GM12878 (cell line): ENCODE measurements around the gene YAE1. TPM values are rescaled to one million over a fixed set of nuclear protein-coding genes. Genes with fewer than 3 reads are reported as not detected.

Experiments used
- ATAC-seq: fragments of 200-7000 bp; cut with Tn5 transposase; 3 replicates; pipeline ENCODE4 v1.9.1; 2020; ENCODE audit warnings: mild to moderate bottlenecking, moderate library complexity
- BruUV-seq: library from RNA; stranded (reverse); fragments of 400-500 nt; replicated peaks from 2 replicates; lab custom pipeline; 2021; lab: Mats Ljungman, UMichigan
- CTCF ChIA-PET: fragments of 300-600 bp; sonication (Branson Sonifier 250); formaldehyde crosslinking; extraction: SDS; loops from one replicate; lab custom pipeline; 2021; ENCODE audit warnings: inconsistent platforms; lab: Yijun Ruan, JAX
- POLR2A ChIA-PET: fragments of 350-600 bp; formaldehyde crosslinking; extraction: SDS; loops from one replicate; lab custom pipeline; 2021; ENCODE audit warnings: inconsistent platforms; lab: Charles Lee
- RAD21 ChIA-PET: fragments of 300-600 bp; sonication (Branson Sonifier 250); formaldehyde crosslinking; loops from one replicate; lab custom pipeline; 2023; ENCODE audit warnings: antibody characterized with exemption; ENCODE audit not compliant: unreplicated experiment; lab: Charles Lee
- SMC1A ChIA-PET: fragments of 300-600 bp; sonication (Branson Sonifier 250); formaldehyde crosslinking; loops from one replicate; lab custom pipeline; 2023; ENCODE audit not compliant: unreplicated experiment, uncharacterized antibody; lab: Charles Lee
- DNase-seq: peaks from one replicate; pipeline ENCODE4 v3.0.0-alpha.2; 2011; ENCODE audit warnings: low read depth, low spot score
- FAIRE-seq: peaks from 3 replicates; lab custom pipeline; 2011; peaks lifted over from hg19 to GRCh38; lab: Jason Lieb, UNC
- H2AFZ ChIP-seq: 2 replicates; pipeline ENCODE4 v1.6.0; 2011; ENCODE audit warnings: low read depth, low read length, control low read depth; ENCODE audit not compliant: control insufficient read depth
- H3K27ac ChIP-seq: 2 replicates; pipeline ENCODE4 v1.5.1; 2011; ENCODE audit warnings: control low read depth; ENCODE audit not compliant: control insufficient read depth, insufficient read depth
- H3K27me3 ChIP-seq, 2 experiments: replicated peaks in 1 of 2; 2 replicates each; pipeline versions ENCODE4 v1.6.0 to v1.6.1; 2011; ENCODE audit warnings: low read length in 1 of 2; ENCODE audit not compliant: control insufficient read depth in 2 of 2, insufficient read depth in 2 of 2
- H3K36me3 ChIP-seq, 2 experiments: 2 replicates each; pipeline ENCODE4 v1.5.1; 2011; ENCODE audit warnings: low read length in 1 of 2; ENCODE audit not compliant: control insufficient read depth in 2 of 2, insufficient read depth in 2 of 2
- H3K4me1 ChIP-seq: 2 replicates; pipeline ENCODE4 v1.6.1; 2011; ENCODE audit warnings: mild to moderate bottlenecking, low read length, moderate library complexity, mixed read lengths; ENCODE audit not compliant: control insufficient read depth, insufficient read depth
- H3K4me2 ChIP-seq: 2 replicates; pipeline ENCODE4 v1.6.0; 2011; ENCODE audit warnings: control low read depth; ENCODE audit not compliant: control insufficient read depth, insufficient read depth
- H3K4me3 ChIP-seq: fragments of 200-600 bp; sonication (generic); 2 replicates; pipeline ENCODE4 v1.5.1; 2016
- H3K79me2 ChIP-seq: 2 replicates; pipeline ENCODE4 v1.6.0; 2011; ENCODE audit warnings: low read length; ENCODE audit not compliant: control insufficient read depth, insufficient read depth
- H3K9ac ChIP-seq: 2 replicates; pipeline ENCODE4 v1.8.0; 2011; ENCODE audit warnings: low read length, control low read depth, mixed read lengths; ENCODE audit not compliant: control insufficient read depth, insufficient read depth
- H3K9me3 ChIP-seq: replicated peaks from 3 replicates; pipeline ENCODE4 v1.5.1; 2011; ENCODE audit warnings: mild to moderate bottlenecking, low read length; ENCODE audit not compliant: control insufficient read depth, insufficient read depth
- H4K20me1 ChIP-seq: 2 replicates; pipeline ENCODE4 v1.6.0; 2011; ENCODE audit not compliant: control insufficient read depth, insufficient read depth
- ATF3 ChIP-seq: IDR thresholded peaks from 2 replicates; pipeline ENCODE4 v1.6.1; 2011; ENCODE audit warnings: low read depth, mild to moderate bottlenecking, low read length, moderate library complexity, borderline replicate concordance; ENCODE audit errors: extremely low read depth
- CBX3 ChIP-seq: fragments of 200-600 bp; sonication (generic); IDR thresholded peaks from 2 replicates; pipeline ENCODE4 v1.6.1; 2016; ENCODE audit warnings: low read depth, borderline replicate concordance
- CREB1 ChIP-seq: IDR thresholded peaks from 2 replicates; pipeline ENCODE4 v1.6.1; 2012; ENCODE audit warnings: low read depth, mild to moderate bottlenecking, inconsistent platforms
- DPF2 ChIP-seq: fragments of 450-650 bp; IDR thresholded peaks from 2 replicates; pipeline ENCODE4 v1.6.1; 2017; ENCODE audit warnings: mild to moderate bottlenecking
- EED ChIP-seq: sonication (generic); IDR thresholded peaks from 2 replicates; pipeline ENCODE4 v1.6.1; 2016; ENCODE audit warnings: antibody characterized with exemption, low read depth
- LARP7 ChIP-seq: fragments of 450-650 bp; IDR thresholded peaks from 2 replicates; pipeline ENCODE4 v1.6.1; 2017; ENCODE audit warnings: mild to moderate bottlenecking
- PAX8 ChIP-seq: fragments of 450-650 bp; IDR thresholded peaks from 2 replicates; pipeline ENCODE4 v1.6.1; 2017; ENCODE audit warnings: mild to moderate bottlenecking, moderate library complexity
- RUNX3 ChIP-seq: IDR thresholded peaks from 2 replicates; pipeline ENCODE4 v1.6.1; 2012; ENCODE audit warnings: low read length, inconsistent platforms
- SREBF1 ChIP-seq: IDR thresholded peaks from 2 replicates; pipeline ENCODE4 v1.6.1; 2012; ENCODE audit warnings: mild to moderate bottlenecking, low read length
- TAF1 ChIP-seq: IDR thresholded peaks from 2 replicates; pipeline ENCODE4 v1.6.1; 2011; ENCODE audit warnings: mild to moderate bottlenecking, low read depth, low read length, borderline replicate concordance
- ZNF207 ChIP-seq: fragments of 450-650 bp; IDR thresholded peaks from 2 replicates; pipeline ENCODE4 v1.6.1; 2014; ENCODE audit warnings: antibody characterized with exemption, mild to moderate bottlenecking, borderline replicate concordance
- ZNF274 ChIP-seq: IDR thresholded peaks from one replicate; pipeline ENCODE4 v1.8.0; 2011; ENCODE audit not compliant: insufficient read length, insufficient read depth
- WGBS: methylation state at CpG from one replicate; pipeline ENCODE4 v1.1.6; 2016; ENCODE audit warnings: low lambda C conversion rate; ENCODE audit not compliant: insufficient replicate concordance, insufficient coverage; ENCODE audit errors: missing lambda C conversion rate; 5-methylcytosine and 5-hydroxymethylcytosine counted together
- in situ Hi-C: fragments of 300-500 bp; cut with MboI; formaldehyde crosslinking; loops from 9 replicates; pipeline ENCODE4 v1.14.3; 2018; ENCODE audit warnings: mixed read lengths
- intact Hi-C: fragments of 100-400 bp; cut with micrococcal nuclease; formaldehyde crosslinking; loops from one replicate; pipeline ENCODE4 v1.14.2; 2022; ENCODE audit not compliant: unreplicated experiment
- polyA plus RNA-seq, 11 experiments: library from polyadenylated mRNA; depleted of rRNA in 4 of 11; unstranded in 6 of 11; stranded (reverse) in 5 of 11; fragments of >200 nt; fragmentation: Nextera tagmentation in 4 of 11; fragmentation: Illumina TruSeq in 1 of 11; extraction: Ambion mirVana in 4 of 11; extraction: Trizol in 1 of 11; gene quantifications; 1 replicate in 1 of 11; 2 replicates in 10 of 11; pipeline versions ENCODE4 v1.2.1 to v1.2.3, GENCODE V29; 2011 to 2016; ENCODE audit warnings: inconsistent platforms in 2 of 11, missing spikeins in 2 of 11, low read depth in 1 of 11
- total RNA-seq, 4 experiments: library from RNA; depleted of rRNA in 3 of 4; stranded (reverse); fragments of >200 nt in 3 of 4; fragmentation: Illumina TruSeq in 1 of 4; extraction: Trizol in 1 of 4; gene quantifications; 2 replicates each; pipeline versions ENCODE4 v1.2.1 to v1.2.3, GENCODE V29; 2013 to 2021
- TF ChIP-seq, protein P1 (sequence below): fragments of 450-650 bp; IDR thresholded peaks from 2 replicates; pipeline ENCODE4 v1.6.1; 2016; ENCODE audit warnings: mild to moderate bottlenecking, moderate library complexity, borderline replicate concordance

The YAE1 gene
- total and polyA plus RNA-seq, 10 of the 15 experiments (the other 5 are each of a cell fraction or from before 2014, with no cell fraction given) = 13.5 to 35.8 (median 22.9) TPM

- no peak for ATAC-seq
- in situ Hi-C loops (no loop called here), intact Hi-C loops (no loop called here)
- no peak overlapping the region for H3K9ac ChIP-seq
- H4K20me1 ChIP-seq = no peaks in the 10 kb centered on the region
- 64% methylated on average over 2 of the region's 2 CpGs for WGBS
- H3K9me3 ChIP-seq = no peaks in the 10 kb centered on the region
- no peak overlapping the region for H3K27ac ChIP-seq
- H3K79me2 ChIP-seq = no peaks in the 10 kb centered on the region
- TF ChIP-seq EED (no peak), ZNF207 (no peak), RUNX3 (no peak), DPF2 (no peak), TAF1 (no peak), CREB1 (no peak), CBX3 (no peak), ZNF274 (no peak), SREBF1 (no peak), PAX8 (no peak), LARP7 (no peak), ATF3 (no peak)
- TF ChIP-seq, protein P1, sequence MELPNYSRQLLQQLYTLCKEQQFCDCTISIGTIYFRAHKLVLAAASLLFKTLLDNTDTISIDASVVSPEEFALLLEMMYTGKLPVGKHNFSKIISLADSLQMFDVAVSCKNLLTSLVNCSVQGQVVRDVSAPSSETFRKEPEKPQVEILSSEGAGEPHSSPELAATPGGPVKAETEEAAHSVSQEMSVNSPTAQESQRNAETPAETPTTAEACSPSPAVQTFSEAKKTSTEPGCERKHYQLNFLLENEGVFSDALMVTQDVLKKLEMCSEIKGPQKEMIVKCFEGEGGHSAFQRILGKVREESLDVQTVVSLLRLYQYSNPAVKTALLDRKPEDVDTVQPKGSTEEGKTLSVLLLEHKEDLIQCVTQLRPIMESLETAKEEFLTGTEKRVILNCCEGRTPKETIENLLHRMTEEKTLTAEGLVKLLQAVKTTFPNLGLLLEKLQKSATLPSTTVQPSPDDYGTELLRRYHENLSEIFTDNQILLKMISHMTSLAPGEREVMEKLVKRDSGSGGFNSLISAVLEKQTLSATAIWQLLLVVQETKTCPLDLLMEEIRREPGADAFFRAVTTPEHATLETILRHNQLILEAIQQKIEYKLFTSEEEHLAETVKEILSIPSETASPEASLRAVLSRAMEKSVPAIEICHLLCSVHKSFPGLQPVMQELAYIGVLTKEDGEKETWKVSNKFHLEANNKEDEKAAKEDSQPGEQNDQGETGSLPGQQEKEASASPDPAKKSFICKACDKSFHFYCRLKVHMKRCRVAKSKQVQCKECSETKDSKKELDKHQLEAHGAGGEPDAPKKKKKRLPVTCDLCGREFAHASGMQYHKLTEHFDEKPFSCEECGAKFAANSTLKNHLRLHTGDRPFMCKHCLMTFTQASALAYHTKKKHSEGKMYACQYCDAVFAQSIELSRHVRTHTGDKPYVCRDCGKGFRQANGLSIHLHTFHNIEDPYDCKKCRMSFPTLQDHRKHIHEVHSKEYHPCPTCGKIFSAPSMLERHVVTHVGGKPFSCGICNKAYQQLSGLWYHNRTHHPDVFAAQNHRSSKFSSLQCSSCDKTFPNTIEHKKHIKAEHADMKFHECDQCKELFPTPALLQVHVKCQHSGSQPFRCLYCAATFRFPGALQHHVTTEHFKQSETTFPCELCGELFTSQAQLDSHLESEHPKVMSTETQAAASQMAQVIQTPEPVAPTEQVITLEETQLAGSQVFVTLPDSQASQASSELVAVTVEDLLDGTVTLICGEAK = no peak
- H3K4me2 ChIP-seq = no peak overlapping the region
- SMC1A ChIA-PET = interaction anchor here (0.6 to 1.4 kb wide), 4 partner anchors 8 to 132 kb away, joined by 3 to 4 read pairs (median 3); no protein-coding TSS in a partner anchor
- FAIRE-seq = no peak
- CTCF ChIA-PET = interaction anchor here (1.2 to 4.6 kb wide), 5 partner anchors 8 to 132 kb away, joined by 4 to 20 read pairs (median 6); partner anchors contain the start of gene RALA
- H3K4me3 ChIP-seq = no peak overlapping the region
- DNase-seq = no peak
- POLR2A ChIA-PET = no interaction called here
- no peaks in the 10 kb centered on the region for H3K4me1 ChIP-seq
- H3K36me3 ChIP-seq = no peaks in the 10 kb centered on the region
- H3K27me3 ChIP-seq = peaks cover 0 to 6% of the 10 kb centered on the region in 2 experiments; a peak in 1 of 4 replicates
- no TSS peak for BruUV-seq
- RAD21 ChIA-PET = no interaction called here
- no peak overlapping the region for H2AFZ ChIP-seq
These were observed 48.1 kb downstream of the YAE1 start for GRCh38 chr7:39614299-39614698.
